Endodermal cell (in vitro differentiated cells): ENCODE measurements around the gene USH1G. TPM values are rescaled to one million over a fixed set of nuclear protein-coding genes. Genes with fewer than 3 reads are reported as not detected.
A peak's percentile ranks its signal among the peaks of the same experiment; 100 is the strongest.

Experiments used
- DNase-seq: peaks from one replicate; pipeline ENCODE4 v3.0.0-alpha.2; 2017
- H3K27ac ChIP-seq: 2 replicates; pipeline ENCODE4 v1.5.1; 2013; ENCODE audit warnings: mild to moderate bottlenecking, low read depth, low read length, moderate library complexity
- H3K27me3 ChIP-seq: 2 replicates; pipeline ENCODE4 v1.6.1; 2013; ENCODE audit warnings: mild to moderate bottlenecking, low read length, moderate library complexity; ENCODE audit not compliant: insufficient read depth, control insufficient read depth, poor library complexity, severe bottlenecking
- H3K36me3 ChIP-seq: 2 replicates; pipeline ENCODE4 v1.7.0; 2013; ENCODE audit warnings: mild to moderate bottlenecking, low read length, moderate library complexity; ENCODE audit not compliant: control insufficient read depth, insufficient read depth
- H3K4me1 ChIP-seq: one replicate; pipeline ENCODE4 v1.7.0; 2013; ENCODE audit warnings: low read length; ENCODE audit not compliant: control insufficient read depth, insufficient read depth
- H3K4me3 ChIP-seq: 2 replicates; pipeline ENCODE4 v1.5.1; 2013; ENCODE audit warnings: mild to moderate bottlenecking, low read length, moderate library complexity
- H3K9ac ChIP-seq: 2 replicates; pipeline ENCODE4 v1.6.1; 2013; ENCODE audit warnings: mild to moderate bottlenecking, low read length, moderate library complexity; ENCODE audit not compliant: poor library complexity, severe bottlenecking; ENCODE audit errors: extremely low read depth
- H3K9me3 ChIP-seq: 2 replicates; pipeline ENCODE4 v1.6.1; 2013; ENCODE audit warnings: mild to moderate bottlenecking, low read length, moderate library complexity; ENCODE audit not compliant: control insufficient read depth
- H3K27ac Mint-ChIP-seq: 2 replicates; pipeline ENCODE4 v1.8.0; 2020; ENCODE audit warnings: mixed read lengths
- H3K27me3 Mint-ChIP-seq: 2 replicates; pipeline ENCODE4 v1.8.0; 2021; ENCODE audit warnings: mild to moderate bottlenecking, mixed read lengths; ENCODE audit not compliant: insufficient read depth
- H3K36me3 Mint-ChIP-seq: 2 replicates; pipeline ENCODE4 v1.8.0; 2020; ENCODE audit warnings: low read depth, mixed read lengths
- H3K4me1 Mint-ChIP-seq: 2 replicates; pipeline ENCODE4 v1.8.0; 2020; ENCODE audit warnings: mixed read lengths
- H3K4me3 Mint-ChIP-seq: 2 replicates; pipeline ENCODE4 v1.8.0; 2020; ENCODE audit warnings: mild to moderate bottlenecking, moderate library complexity, mixed read lengths
- H3K9me3 Mint-ChIP-seq: 2 replicates; pipeline ENCODE4 v1.8.0; 2020; ENCODE audit warnings: mild to moderate bottlenecking, mixed read lengths
- CTCF ChIP-seq: fragments of 200-600 bp; sonication (generic); conservative IDR thresholded peaks from 2 replicates; pipeline ENCODE4 v1.5.0; 2021; ENCODE audit warnings: antibody characterized with exemption, mild to moderate bottlenecking
- WGBS, 2 experiments: methylation state at CpG; one replicate each; pipeline versions ENCODE4 v1.1.5 to v1.1.7; 2013; ENCODE audit warnings: missing lambda C conversion rate in 2 of 2, mixed read lengths in 1 of 2; ENCODE audit not compliant: insufficient coverage in 1 of 2, insufficient read length in 1 of 2; 5-methylcytosine and 5-hydroxymethylcytosine counted together
- total RNA-seq, 2 donors: library from RNA; stranded (reverse); fragmentation: NEBNext Ultra II Directional in 1 of 2; extraction: Animal tissue kit (Norgen Biotek cat#: 25700) in 1 of 2; gene quantifications; 2 replicates in 1 of 2; 3 replicates in 1 of 2; pipeline ENCODE4 v1.2.1, GENCODE V29; 2021

Gene USH1G
- total RNA-seq, 2 donors from 2014 or later = 0.11 to 0.13 TPM

DNA sequence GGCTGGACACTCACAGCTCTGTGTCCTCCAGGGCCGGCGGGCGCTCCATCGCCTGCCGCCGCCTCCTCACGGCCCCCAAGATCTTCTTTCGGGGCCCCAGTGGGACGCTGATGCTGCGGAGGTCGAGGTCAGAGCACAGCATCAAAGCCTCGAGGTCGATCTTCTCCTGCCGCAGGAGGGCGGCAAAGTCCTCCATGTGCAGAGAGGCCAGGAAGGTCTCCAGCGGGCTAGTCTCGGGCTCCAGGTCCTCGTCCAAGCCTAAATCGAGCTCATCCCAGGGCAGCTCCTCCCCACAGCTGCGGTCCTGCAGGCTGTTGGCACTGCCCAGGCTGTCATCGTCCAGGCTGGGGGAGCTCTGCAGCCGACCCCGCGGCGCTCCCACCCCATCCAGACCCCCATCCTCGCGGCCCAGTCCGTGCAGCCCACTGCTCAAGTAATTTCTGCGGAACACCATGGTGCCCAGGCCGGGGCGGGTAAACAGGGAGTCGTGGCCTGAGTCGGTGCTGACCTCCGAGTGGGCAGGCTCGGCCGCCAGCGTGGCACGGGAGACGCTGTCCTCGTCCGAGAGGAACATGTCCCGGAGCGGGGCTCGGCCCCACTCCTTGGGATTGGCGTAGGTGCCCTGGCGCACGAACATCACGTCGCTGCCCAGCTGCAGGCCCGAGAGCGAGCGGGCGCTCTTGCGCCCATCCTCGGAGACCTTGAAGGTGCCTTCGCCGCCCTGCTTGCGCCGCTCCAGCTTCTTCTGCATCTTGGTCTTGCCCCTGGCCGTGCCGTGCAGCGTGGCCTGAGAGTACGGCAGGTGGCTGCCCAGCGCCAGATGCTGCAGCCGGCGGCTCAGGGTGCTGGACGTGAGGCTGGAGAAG, 3.4 kb downstream of the USH1G start:
- DNase-seq = peak; percentile 93
- H3K9me3 ChIP-seq = no peaks in the 10 kb centered on the region
- 90 to 92% methylated on average over 49 to 67 of the region's 67 CpGs for WGBS, 2 experiments
- no peaks in the 10 kb centered on the region for H3K36me3 ChIP-seq
- H3K9ac ChIP-seq = no peak overlapping the region
- H3K4me3 ChIP-seq = no peak overlapping the region
- H3K27ac ChIP-seq = no peak overlapping the region
- Mint-ChIP-seq H3K36me3 (no peaks in the 10 kb centered on the region), H3K4me3 (no peak overlapping the region), H3K27ac (no peak overlapping the region), H3K4me1 (peaks cover 2% of the 10 kb centered on the region), H3K9me3 (no peaks in the 10 kb centered on the region), H3K27me3 (peaks cover 54% of the 10 kb centered on the region)
- H3K27me3 ChIP-seq = peaks cover 33% of the 10 kb centered on the region
- no peaks in the 10 kb centered on the region for H3K4me1 ChIP-seq
- peak; percentile 67 for TF ChIP-seq CTCF

DNA sequence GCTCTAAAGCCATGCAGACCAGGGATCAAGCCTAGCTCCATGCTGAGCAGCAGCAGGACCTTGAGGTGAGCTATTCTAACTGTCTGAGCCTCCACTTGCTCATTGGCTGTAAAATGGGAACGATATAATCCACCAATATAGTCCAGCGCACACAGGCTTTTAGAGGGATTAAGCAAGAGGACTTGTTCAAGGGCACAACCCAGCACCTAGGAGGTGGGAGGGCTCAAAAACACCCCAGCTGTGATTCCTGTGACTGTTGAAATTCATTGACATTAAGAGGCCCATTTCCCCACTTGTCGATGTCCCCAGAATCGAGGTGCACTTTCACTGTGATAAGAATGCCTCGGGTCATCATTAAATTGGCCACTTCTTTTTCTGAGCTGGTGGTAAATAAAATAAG, 4.1 kb downstream of the USH1G start:
- no peak overlapping the region for H3K4me3 ChIP-seq
- no peak overlapping the region for H3K9ac ChIP-seq
- DNase-seq = no peak
- Mint-ChIP-seq H3K9me3 (no peaks in the 10 kb centered on the region), H3K27ac (no peak overlapping the region), H3K36me3 (no peaks in the 10 kb centered on the region), H3K27me3 (peaks cover 49% of the 10 kb centered on the region), H3K4me1 (peaks cover 2% of the 10 kb centered on the region), H3K4me3 (no peak overlapping the region)
- peaks cover 25% of the 10 kb centered on the region for H3K27me3 ChIP-seq
- H3K9me3 ChIP-seq = no peaks in the 10 kb centered on the region
- no peak for TF ChIP-seq CTCF
- H3K4me1 ChIP-seq = no peaks in the 10 kb centered on the region
- 95 to 100% methylated on average over 5 of the region's 5 CpGs for WGBS, 2 experiments
- no peaks in the 10 kb centered on the region for H3K36me3 ChIP-seq
- no peak overlapping the region for H3K27ac ChIP-seq

GRCh38 chr17:74917430-74917829, 5.6 kb downstream of the USH1G start:
- H3K4me3 Mint-ChIP-seq = no peak overlapping the region
- H3K27ac ChIP-seq = no peak overlapping the region
- H3K4me3 ChIP-seq = no peak overlapping the region
- no peaks in the 10 kb centered on the region for H3K9me3 ChIP-seq
- peaks cover 11% of the 10 kb centered on the region for H3K27me3 ChIP-seq
- 90 to 92% methylated on average over 2 to 9 of the region's 10 CpGs for WGBS, 2 experiments
- H3K4me1 ChIP-seq = no peaks in the 10 kb centered on the region
- no peak overlapping the region for H3K27ac Mint-ChIP-seq
- peak; percentile 46 for DNase-seq
- no peaks in the 10 kb centered on the region for H3K36me3 ChIP-seq
- no peaks in the 10 kb centered on the region for H3K36me3 Mint-ChIP-seq
- peaks cover 2% of the 10 kb centered on the region for H3K4me1 Mint-ChIP-seq
- no peak for TF ChIP-seq CTCF
- peaks cover 4% of the 10 kb centered on the region for H3K9me3 Mint-ChIP-seq
- peaks cover 41% of the 10 kb centered on the region for H3K27me3 Mint-ChIP-seq
- no peak overlapping the region for H3K9ac ChIP-seq
